DND-41 (cell line): Measurements from ENCODE around the gene ADARB2.
"Not testable (repeated sequence)": the region's sequence is repeated elsewhere in the genome, so short reads cannot be mapped to it uniquely, and the experiment has no call there.

ENCODE experiments used
- ATAC-seq: fragments of 200-7000 bp; cut with Tn5 transposase; 3 replicates; pipeline ENCODE4 v1.9.1; 2021; ENCODE audit warnings: low read depth; ENCODE audit not compliant: insufficient read depth
- DNase-seq: peaks from one replicate; pipeline ENCODE4 v3.0.0-alpha.2; 2020
- H2AFZ ChIP-seq: 2 replicates; pipeline ENCODE4 v1.6.0; 2012; ENCODE audit warnings: low read depth, low read length
- H3K27ac ChIP-seq: 2 replicates; pipeline ENCODE4 v1.5.1; 2012; ENCODE audit warnings: low read length, inconsistent platforms
- H3K27me3 ChIP-seq: fragments of 200-600 bp; sonication (generic); 2 replicates; pipeline ENCODE4 v1.6.0; 2012; ENCODE audit warnings: low read length, mild to moderate bottlenecking, inconsistent platforms; ENCODE audit not compliant: insufficient read depth, poor library complexity
- H3K36me3 ChIP-seq: 2 replicates; pipeline ENCODE4 v1.5.1; 2012; ENCODE audit warnings: low read length, inconsistent platforms; ENCODE audit not compliant: insufficient read depth
- H3K4me1 ChIP-seq: 2 replicates; pipeline ENCODE4 v1.5.1; 2012; ENCODE audit warnings: mild to moderate bottlenecking, low read length; ENCODE audit not compliant: insufficient read depth
- H3K4me2 ChIP-seq: 2 replicates; pipeline ENCODE4 v1.6.0; 2012; ENCODE audit warnings: mild to moderate bottlenecking, moderate library complexity, low read length, inconsistent platforms; ENCODE audit not compliant: insufficient read depth
- H3K4me3 ChIP-seq, 2 experiments: fragments of 200-600 bp in 1 of 2; shearing (Covaris generic) in 1 of 2; 2 replicates each; pipeline ENCODE4 v1.5.1; 2012 to 2016; ENCODE audit warnings: inconsistent platforms in 2 of 2, low read length in 2 of 2, mild to moderate bottlenecking in 2 of 2, low read depth in 1 of 2, moderate library complexity in 1 of 2
- H3K79me2 ChIP-seq: 2 replicates; pipeline ENCODE4 v1.6.0; 2012; ENCODE audit warnings: low read length, inconsistent platforms; ENCODE audit not compliant: insufficient read depth
- H3K9ac ChIP-seq: 2 replicates; pipeline ENCODE4 v1.6.0; 2012; ENCODE audit warnings: low read depth, mild to moderate bottlenecking, inconsistent platforms, low read length, moderate library complexity
- H3K9me3 ChIP-seq: 2 replicates; pipeline ENCODE4 v1.5.1; 2012; ENCODE audit warnings: low read length, moderate library complexity, mild to moderate bottlenecking, inconsistent platforms; ENCODE audit not compliant: insufficient read depth, severe bottlenecking
- H4K20me1 ChIP-seq: 2 replicates; pipeline ENCODE4 v1.6.0; 2012; ENCODE audit warnings: low read length; ENCODE audit not compliant: insufficient read depth
- CTCF ChIP-seq: IDR thresholded peaks from 2 replicates; pipeline ENCODE4 v1.5.1; 2012; ENCODE audit warnings: borderline replicate concordance, low read length, moderate library complexity, mild to moderate bottlenecking; ENCODE audit not compliant: poor library complexity, severe bottlenecking; ENCODE audit errors: extremely low read depth
- EZH2 ChIP-seq: IDR thresholded peaks from 3 replicates; pipeline ENCODE4 v1.6.1; 2012; ENCODE audit warnings: borderline replicate concordance, low read depth, mild to moderate bottlenecking, moderate library complexity, low read length, inconsistent platforms; ENCODE audit not compliant: severe bottlenecking

The ADARB2 gene

GRCh38 chr10:1328981-1329614 lies 408.2 kb downstream of the ADARB2 start:
- no peak for DNase-seq
- no peak for ATAC-seq
- no peaks in the 10 kb centered on the region for H3K9me3 ChIP-seq
- H4K20me1 ChIP-seq = no peaks in the 10 kb centered on the region
- H2AFZ ChIP-seq = no peak overlapping the region
- H3K4me2 ChIP-seq = no peak overlapping the region
- no peaks in the 10 kb centered on the region for H3K27me3 ChIP-seq
- no peaks in the 10 kb centered on the region for H3K36me3 ChIP-seq
- no peak for TF ChIP-seq EZH2
- H3K27ac ChIP-seq = no peak overlapping the region
- no peaks in the 10 kb centered on the region for H3K79me2 ChIP-seq
- no peak overlapping the region for H3K4me3 ChIP-seq
- H3K9ac ChIP-seq = no peak overlapping the region
- peaks cover 8% of the 10 kb centered on the region; the same call in 1 of the 2 replicates for H3K4me1 ChIP-seq

DNA sequence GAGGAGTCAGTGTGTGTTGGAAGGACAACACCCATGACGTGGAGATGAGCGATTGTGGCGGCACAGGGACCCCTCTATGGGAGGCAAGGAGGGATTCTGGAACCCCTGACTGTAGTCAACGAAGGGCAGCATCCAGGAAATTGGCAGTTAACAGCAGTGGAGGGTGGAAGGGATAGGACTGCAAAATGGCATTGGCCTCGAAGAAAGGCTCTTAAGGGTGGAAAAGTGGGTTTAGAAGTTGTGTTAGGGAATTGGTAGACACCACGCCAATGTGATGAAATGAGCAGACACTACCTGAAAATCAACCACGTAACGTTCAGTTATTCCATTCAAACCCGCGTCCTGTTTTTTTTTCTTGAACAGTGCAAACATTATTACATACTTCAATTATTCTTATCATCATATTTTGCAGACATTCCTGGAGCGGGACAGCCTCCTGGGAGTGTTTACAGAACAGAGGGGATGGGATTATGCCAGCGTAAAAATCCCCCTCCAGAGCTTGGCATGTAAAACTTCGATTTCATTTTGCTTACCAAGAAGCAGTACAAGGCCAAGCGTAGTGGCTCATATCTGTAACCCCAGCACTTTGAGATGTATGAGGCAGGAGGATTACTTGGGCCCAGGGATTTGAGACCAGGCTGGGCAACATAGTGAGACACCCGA lies 409.0 kb downstream of the ADARB2 start:
- no peak for ATAC-seq
- no peak overlapping the region for H3K4me2 ChIP-seq
- H2AFZ ChIP-seq = no peak overlapping the region
- H3K36me3 ChIP-seq = no peaks in the 10 kb centered on the region
- DNase-seq = no peak
- no peak overlapping the region for H3K9ac ChIP-seq
- TF ChIP-seq CTCF = no peak
- no peak for TF ChIP-seq EZH2
- H3K27me3 ChIP-seq = no peaks in the 10 kb centered on the region
- no peaks in the 10 kb centered on the region for H3K9me3 ChIP-seq
- no peak overlapping the region for H3K27ac ChIP-seq
- H4K20me1 ChIP-seq = no peaks in the 10 kb centered on the region
- H3K4me3 ChIP-seq = no peak overlapping the region
- no peaks in the 10 kb centered on the region for H3K79me2 ChIP-seq
- H3K4me1 ChIP-seq = peaks cover 8% of the 10 kb centered on the region; the same call in 1 of the 2 replicates

DNA sequence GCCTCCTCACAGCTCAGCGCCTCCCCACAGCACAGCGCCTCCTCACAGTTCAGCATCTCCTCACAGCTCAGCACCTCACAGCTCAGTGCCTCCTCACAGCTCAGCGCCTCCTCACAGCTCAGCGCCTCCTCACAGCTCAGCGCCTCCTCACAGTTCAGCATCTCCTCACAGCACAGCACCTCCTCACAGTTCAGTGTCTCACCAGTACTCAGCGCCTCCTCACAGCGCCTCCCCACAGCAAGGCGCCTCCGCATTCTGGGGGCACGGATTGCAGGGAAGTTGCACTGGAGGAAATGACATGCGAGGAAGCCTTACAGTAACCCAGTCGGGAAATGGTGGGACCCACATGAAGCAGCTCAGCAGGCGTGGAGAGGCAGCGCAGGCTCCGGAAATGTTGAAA lies 409.6 kb downstream of the ADARB2 start:
- no peaks in the 10 kb centered on the region for H3K27me3 ChIP-seq
- peaks cover 8% of the 10 kb centered on the region; the same call in 1 of the 2 replicates for H3K4me1 ChIP-seq
- no peaks in the 10 kb centered on the region for H3K36me3 ChIP-seq
- no peaks in the 10 kb centered on the region for H3K9me3 ChIP-seq
- no peak overlapping the region for H3K4me3 ChIP-seq
- ATAC-seq (peak; percentile 54; the same call in 1 of the 3 replicates), DNase-seq (no peak)
- no peak overlapping the region for H2AFZ ChIP-seq
- no peak overlapping the region for H3K9ac ChIP-seq
- H3K79me2 ChIP-seq = no peaks in the 10 kb centered on the region
- no peaks in the 10 kb centered on the region for H4K20me1 ChIP-seq
- no peak overlapping the region for H3K27ac ChIP-seq
- no peak for TF ChIP-seq CTCF
- TF ChIP-seq EZH2 = no peak
- H3K4me2 ChIP-seq = no peak overlapping the region

GRCh38 chr10:1326514-1326913 lies 410.8 kb downstream of the ADARB2 start:
- not testable (repeated sequence) for H3K9ac ChIP-seq, H3K4me3 ChIP-seq, H3K4me2 ChIP-seq, H3K9me3 ChIP-seq, ATAC-seq, H3K4me1 ChIP-seq, H3K79me2 ChIP-seq, H3K27ac ChIP-seq, DNase-seq, H4K20me1 ChIP-seq, H3K27me3 ChIP-seq, H3K36me3 ChIP-seq
- H2AFZ ChIP-seq = peak overlapping the region; percentile 63; the same call in 1 of the 2 replicates
